EL (cell line): ENCODE results near the gene XIRP2.

Experiments used
- DNase-seq: peaks from one replicate; pipeline ENCODE4 v3.0.0-alpha.2; 2016

The XIRP2 gene

DNA sequence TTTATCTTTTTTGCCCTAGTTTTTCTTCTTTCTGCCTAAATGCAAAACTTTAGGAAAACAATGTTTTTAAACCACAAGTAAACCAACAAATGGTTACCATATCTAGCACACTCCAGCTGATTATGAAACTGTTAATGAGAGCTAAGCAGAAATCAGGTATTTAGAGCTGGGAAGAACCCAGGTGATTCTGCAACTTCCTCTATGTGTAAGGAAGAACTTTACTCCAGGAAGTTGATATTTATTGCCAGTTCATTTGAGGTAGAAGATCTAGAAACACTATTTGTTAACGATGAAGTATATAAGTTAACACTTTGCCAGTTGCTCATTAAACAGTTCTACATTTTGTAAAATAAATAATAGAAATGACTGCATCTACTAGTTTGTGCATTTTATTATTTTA is 409.7 kb downstream of the XIRP2 start:
- no peak for DNase-seq
